GM10248 (cell line): ENCODE data around the gene GAREM1.

ENCODE experiments used
- CTCF ChIA-PET: fragments of 300-600 bp; sonication (Branson Sonifier 250); formaldehyde crosslinking; extraction: SDS; loops from one replicate; lab custom pipeline; 2021; ENCODE audit warnings: antibody characterized with exemption; lab: Yijun Ruan, JAX
- POLR2A ChIA-PET: fragments of 350-650 bp; sonication (Branson Sonifier 250); formaldehyde crosslinking; extraction: SDS; loops from one replicate; lab custom pipeline; 2020; ENCODE audit warnings: antibody characterized with exemption; lab: Yijun Ruan, JAX
- DNase-seq: peaks from one replicate; pipeline ENCODE4 v3.0.0; 2012; ENCODE audit errors: extremely low spot score
- TF ChIP-seq, protein P1 (sequence below): IDR thresholded peaks from 2 replicates; pipeline ENCODE4 v1.5.1; 2012; ENCODE audit warnings: mild to moderate bottlenecking, low read depth; ENCODE audit errors: extremely low read depth, missing control alignments, control extremely low read depth

Gene GAREM1

DNA sequence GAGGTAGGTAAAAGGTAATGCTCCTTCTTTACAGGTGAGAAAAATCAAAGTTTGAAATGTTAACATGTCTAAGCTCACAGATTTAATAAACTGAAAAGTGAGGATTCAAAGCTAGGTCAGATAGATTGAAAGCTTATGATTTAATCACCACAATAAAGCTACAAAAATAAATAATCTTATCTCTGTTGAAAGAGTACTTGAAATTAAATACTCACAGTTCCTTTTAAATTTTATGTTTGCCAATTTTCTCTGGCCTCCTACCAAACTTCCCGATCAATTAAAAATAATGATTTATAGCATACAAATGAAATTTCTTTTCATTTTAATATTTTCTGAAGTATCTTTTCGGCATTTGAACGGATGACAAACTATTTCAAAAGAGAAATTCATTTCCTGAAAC, 77.3 kb downstream of the GAREM1 start:
- ChIA-PET POLR2A (no interaction called here), CTCF (interaction anchor here (1.0 kb wide), 2 partner anchors 10 to 104 kb away, joined by 3 read pairs; no protein-coding TSS in a partner anchor)
- no peak for DNase-seq
- TF ChIP-seq, protein P1, sequence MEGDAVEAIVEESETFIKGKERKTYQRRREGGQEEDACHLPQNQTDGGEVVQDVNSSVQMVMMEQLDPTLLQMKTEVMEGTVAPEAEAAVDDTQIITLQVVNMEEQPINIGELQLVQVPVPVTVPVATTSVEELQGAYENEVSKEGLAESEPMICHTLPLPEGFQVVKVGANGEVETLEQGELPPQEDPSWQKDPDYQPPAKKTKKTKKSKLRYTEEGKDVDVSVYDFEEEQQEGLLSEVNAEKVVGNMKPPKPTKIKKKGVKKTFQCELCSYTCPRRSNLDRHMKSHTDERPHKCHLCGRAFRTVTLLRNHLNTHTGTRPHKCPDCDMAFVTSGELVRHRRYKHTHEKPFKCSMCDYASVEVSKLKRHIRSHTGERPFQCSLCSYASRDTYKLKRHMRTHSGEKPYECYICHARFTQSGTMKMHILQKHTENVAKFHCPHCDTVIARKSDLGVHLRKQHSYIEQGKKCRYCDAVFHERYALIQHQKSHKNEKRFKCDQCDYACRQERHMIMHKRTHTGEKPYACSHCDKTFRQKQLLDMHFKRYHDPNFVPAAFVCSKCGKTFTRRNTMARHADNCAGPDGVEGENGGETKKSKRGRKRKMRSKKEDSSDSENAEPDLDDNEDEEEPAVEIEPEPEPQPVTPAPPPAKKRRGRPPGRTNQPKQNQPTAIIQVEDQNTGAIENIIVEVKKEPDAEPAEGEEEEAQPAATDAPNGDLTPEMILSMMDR = no peak

GRCh38 chr18:32391126-32391525, 79.6 kb downstream of the GAREM1 start:
- DNase-seq = no peak
- TF ChIP-seq, protein P1 = no peak
- ChIA-PET POLR2A (no interaction called here), CTCF (interaction anchor here (0.9 to 1.3 kb wide), 3 partner anchors 8 to 89 kb away, joined by 3 read pairs; no protein-coding TSS in a partner anchor)

- TF ChIP-seq, protein P1 = no peak
- POLR2A ChIA-PET = no interaction called here
- no peak for DNase-seq
- CTCF ChIA-PET = interaction anchor here (1.0 to 1.2 kb wide), 2 partner anchors 14 to 162 kb away, joined by 3 read pairs; no protein-coding TSS in a partner anchor
These were observed 80.8 kb downstream of the GAREM1 start for GRCh38 chr18:32389858-32390257.

GRCh38 chr18:32389191-32389590, 81.5 kb downstream of the GAREM1 start:
- CTCF ChIA-PET = interaction anchor here (1.2 kb wide), 1 partner anchor 163 kb away, joined by 3 read pairs; no protein-coding TSS in a partner anchor

DNA sequence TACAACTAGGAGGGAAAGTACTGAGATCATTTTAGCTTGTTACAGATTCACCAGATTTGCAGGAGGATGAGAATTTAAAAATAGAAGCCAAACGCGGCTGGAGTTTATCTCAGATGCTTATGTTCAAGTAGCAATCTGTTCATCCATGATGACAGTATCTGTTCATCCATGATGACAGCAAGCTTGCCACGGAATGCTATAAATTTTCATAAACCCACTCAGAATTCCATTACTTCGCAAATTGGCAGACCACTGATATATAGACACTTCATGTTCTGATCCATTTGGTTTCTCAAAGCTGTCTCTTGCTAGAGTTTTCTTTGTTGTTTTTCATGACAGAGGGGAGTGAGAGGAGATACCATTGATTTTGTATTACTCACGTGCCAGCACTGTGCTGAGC, 84.2 kb downstream of the GAREM1 start:
- ChIA-PET POLR2A (no interaction called here), CTCF (interaction anchor here (0.9 to 1.2 kb wide), 2 partner anchors 12 to 18 kb away, joined by 3 read pairs; no protein-coding TSS in a partner anchor)
- TF ChIP-seq, protein P1 = no peak
- DNase-seq = no peak

More at GRCh38 chr18:32389191-32389590, 81.5 kb downstream of the GAREM1 start:
- no peak for DNase-seq
- TF ChIP-seq, protein P1 = no peak
- POLR2A ChIA-PET = no interaction called here

DNA sequence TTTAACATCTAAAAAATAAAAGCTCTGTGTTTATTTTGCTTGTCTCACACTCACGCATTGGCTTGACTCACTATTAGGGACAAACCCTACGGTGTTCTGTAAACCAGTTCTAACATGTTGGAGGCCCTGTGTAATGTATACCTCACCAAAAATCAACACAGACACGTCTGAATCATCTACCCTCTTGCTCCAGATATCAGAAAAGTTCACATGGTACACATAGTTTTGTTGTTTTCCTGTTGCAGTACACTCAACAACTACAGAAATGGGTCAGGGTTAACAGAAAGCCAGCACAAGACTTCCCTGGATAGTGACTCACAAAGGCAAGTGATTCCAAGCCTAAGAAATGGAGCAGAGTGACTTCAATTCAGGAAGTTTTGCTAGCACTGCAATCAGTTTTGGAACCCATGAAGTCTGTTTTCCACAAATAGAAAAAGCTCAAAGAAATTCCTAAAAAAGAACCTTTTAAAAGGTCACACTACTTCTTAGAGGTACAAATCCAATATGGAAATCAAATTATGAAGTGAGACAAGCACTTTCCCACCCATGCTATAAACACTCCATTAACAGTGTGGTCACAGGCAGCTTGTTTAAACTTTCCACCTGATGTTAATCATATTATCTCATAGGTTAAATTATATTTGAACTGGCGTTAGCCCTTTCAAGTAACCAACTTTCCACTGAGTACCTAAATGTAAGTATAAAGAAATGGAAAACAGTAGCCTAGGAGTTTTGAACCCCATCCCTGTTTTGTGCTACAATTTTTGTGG, 87.4 kb downstream of the GAREM1 start:
- ChIA-PET POLR2A (no interaction called here), CTCF (interaction anchor here (1.1 to 1.2 kb wide), 2 partner anchors 8 to 10 kb away, joined by 3 read pairs; no protein-coding TSS in a partner anchor)
- DNase-seq = no peak
- TF ChIP-seq, protein P1 = no peak
